HG03565 (cell line): ENCODE data around the gene C13orf42.

ENCODE experiments used
- ATAC-seq: cut with Tn5 transposase; IDR thresholded peaks from one replicate; pipeline ENCODE4 v1.9.1; 2021; ENCODE audit warnings: mild to moderate bottlenecking, moderate library complexity; ENCODE audit not compliant: unreplicated experiment

The C13orf42 gene

DNA sequence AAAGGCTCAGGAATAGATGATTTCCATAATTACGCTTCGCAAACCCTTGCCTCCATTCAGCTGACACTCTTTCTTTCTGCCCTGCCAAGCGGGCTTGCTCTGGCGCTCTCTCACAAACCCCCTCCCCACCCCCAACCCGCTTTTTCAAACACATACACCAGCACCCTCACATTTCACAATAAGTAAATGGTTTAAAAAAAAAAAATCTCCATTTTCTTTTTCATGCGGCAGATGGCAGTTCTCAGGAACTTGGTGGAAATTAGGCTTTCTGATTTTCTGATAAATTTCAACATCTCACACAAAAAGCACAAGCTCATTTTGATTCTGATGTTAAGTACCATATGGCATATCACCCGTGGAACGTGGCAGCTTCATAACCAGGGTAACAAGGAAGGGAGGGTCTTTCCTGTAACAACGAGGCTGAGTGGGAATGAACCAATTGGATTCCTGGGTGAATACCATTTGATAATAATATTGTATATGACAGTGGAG, 43.8 kb downstream of the C13orf42 start:
- no peak for ATAC-seq

DNA sequence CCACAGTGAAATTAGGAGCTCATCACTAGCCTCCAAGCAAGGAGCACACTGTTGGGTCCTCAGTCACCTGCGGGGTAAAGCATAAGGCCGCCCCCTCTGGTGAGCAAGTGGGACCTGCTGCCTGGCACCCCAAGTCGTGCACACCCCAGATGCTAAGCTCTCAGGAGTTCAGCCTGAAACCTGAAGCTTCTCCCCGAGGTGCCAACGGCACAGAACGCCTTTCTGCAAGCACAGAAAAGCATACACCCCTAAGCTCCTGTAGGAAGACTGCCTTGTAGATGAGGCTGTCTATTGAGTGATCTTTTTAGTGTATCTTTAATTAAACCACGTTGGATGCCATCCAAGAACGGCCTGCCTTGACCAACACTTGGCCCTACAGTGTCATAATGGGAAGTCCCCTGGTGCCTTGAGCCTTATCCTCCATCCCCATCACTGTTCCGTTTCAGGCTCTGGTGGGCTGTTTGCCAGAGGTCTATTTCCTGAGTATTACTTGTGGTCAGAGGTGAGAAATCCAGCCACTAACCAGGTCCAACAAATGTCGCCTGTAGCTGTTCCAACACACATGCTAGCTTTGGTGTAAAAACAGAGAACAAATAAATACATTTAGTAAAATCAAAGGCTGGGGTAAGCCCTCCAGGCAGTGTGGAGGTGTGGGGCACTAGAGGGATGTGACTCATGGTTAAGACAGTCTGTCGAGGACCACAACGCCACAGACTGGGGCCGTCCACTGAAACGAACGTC, 44.8 kb downstream of the C13orf42 start:
- ATAC-seq, result no peak

DNA sequence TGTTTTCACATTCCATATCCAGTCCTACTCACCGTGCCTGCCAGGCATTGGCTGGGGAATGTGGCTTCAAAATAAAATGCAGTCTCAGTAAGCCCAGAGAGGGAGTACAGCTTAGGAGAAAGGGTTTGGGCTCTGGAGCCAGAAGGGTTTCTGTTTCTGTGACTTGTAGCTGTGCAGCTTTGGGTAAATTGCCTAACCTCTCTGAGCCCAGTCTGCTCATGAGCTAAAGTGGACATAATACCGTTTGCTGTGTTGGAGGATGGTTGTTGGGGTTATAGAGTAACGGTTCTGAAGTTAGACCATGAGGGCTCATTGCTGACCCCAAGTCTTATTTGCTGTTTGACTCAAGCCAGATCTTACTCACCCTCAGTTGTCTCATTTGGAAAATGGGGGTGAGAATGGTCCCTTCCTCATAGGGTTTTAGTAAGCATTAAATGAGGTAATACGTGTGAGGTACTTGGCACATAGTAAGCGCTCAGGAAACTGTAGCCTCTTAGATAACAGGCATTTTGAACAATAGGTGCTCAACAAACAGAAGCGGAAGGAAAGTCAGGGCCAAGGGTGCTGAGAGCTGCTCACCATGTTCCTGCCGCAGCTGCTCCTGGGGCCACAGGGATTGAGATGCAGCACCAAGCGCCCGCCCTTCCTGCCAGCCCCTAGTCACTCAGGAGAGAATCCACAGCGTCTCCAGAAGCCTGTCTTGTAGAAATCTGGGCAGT, 45.5 kb downstream of the C13orf42 start:
- no peak for ATAC-seq

DNA sequence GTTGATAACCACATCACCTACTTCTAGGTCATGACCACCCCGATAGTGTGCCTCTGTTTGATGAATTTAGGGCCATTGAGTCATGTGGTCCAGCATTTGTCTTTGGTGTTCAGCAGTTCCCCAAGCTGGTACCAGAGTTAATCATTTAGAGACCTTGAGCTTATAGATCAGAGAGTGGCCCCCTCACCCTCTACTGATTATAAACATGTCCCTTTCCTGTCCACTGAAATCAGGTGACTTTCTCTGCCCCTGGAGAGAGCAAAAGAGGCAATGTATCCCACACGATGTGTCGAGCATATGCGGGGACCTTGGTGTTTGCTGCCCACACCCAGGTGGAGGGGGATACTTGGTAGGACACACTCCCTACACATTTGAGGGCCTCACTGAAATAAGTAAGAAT, 46.3 kb downstream of the C13orf42 start:
- ATAC-seq, result no peak

DNA sequence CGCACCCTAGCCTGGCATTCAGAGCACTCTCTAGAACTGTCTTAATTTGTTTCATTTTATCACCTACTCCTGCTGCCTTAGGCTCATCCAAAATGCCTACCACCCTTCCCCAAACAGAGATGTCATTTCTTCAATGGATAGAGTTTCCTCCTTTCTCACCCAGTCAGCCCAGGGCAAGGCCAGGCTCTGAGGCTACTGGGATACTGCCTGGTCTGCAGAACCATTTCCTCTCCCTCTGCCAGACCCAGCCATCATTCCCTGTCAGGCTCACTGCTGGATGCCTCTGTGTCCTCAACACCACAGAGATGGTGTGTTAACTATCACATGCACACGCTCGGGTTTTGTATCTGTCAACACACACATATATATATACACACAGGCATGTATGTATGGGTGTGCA, 47.2 kb downstream of the C13orf42 start:
- ATAC-seq, result no peak

DNA sequence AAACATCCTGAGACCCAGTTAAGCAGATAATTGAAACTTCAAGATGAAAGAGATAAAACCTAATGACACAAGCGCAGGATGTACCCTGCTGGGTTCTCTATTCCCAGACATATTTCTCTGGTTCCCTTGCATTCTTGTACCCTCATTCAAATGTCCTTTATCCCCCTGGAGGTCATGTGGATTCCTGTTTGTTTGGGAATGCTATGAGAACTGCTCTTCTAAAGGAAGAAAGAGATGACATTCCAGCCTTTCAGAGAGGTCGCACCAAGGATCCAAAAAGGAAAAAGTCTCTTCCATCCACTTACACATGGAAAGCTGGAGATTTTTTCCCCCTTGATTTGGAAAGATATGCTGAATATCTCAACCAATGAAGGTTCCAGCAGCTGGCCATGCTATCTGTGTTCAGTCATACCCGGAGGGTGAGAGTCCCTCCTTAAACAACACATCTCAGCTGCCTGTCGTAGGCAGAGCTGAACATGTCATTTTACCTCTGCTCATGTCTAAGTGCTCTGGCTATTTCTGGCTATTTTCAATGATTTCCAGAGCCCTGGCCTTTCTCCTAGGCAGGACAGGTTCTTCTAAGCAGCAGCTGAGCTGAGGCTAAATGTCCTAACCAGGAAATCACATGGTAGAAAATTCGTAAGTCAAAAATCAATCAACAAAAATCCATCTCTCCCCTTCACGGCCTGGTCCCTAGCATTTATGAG, 52.5 kb downstream of the C13orf42 start:
- ATAC-seq, result no peak

DNA sequence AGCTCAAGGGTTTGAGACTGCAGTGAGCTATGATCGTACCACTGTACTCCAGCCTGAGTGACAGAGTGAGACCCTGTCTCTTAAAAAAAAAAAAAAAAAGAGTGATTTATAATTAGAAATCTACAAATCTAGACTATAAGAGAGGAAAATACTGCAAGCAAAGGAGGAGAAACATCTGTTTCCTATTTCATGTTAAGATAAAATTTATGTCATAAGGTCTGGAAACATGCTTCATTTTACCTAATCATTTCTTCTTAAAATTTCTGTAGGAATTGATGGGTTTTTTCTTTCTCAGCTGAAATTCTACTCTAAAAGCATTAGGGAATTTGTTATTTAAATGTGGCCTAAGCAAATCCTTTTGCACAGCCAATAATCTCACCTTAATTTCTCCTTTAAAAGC, 53.2 kb downstream of the C13orf42 start:
- ATAC-seq, result no peak

DNA sequence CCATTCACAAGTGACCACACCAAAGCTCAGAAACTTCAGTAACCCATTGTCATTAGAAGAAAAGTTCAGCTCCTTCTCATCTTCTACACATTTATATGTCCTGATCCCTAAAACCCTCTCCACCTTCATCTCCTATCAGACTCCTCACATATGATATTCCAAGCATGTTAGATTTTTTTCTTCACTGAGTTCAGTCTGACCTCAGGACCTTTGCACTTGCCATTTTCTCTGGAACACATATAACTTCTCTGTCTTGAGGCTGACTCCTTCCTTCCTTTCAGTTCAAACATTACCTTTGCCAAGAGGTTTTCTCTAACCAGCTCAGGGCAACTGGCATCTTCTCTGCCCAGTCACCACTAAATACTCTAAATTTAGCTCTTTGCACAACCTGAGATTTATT, 54.1 kb downstream of the C13orf42 start:
- no peak for ATAC-seq

DNA sequence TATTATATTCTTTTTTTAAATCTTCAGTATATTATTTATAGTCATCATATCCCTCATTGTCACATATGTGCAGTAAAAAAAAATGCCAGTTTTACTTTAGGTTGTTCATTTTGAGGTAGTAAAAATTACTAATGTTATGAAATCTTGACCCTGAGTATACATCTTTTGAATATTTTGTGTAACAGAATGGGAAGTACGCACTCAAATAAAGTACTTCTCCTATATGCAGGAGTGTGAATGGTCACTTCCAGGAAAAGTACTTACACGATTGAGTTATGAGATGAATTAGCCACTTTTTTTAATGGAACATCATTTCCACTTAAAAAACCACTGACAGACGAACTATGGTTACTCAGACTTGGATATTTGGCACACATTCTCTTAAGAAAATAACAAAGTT, 58.5 kb downstream of the C13orf42 start:
- ATAC-seq, result no peak

DNA sequence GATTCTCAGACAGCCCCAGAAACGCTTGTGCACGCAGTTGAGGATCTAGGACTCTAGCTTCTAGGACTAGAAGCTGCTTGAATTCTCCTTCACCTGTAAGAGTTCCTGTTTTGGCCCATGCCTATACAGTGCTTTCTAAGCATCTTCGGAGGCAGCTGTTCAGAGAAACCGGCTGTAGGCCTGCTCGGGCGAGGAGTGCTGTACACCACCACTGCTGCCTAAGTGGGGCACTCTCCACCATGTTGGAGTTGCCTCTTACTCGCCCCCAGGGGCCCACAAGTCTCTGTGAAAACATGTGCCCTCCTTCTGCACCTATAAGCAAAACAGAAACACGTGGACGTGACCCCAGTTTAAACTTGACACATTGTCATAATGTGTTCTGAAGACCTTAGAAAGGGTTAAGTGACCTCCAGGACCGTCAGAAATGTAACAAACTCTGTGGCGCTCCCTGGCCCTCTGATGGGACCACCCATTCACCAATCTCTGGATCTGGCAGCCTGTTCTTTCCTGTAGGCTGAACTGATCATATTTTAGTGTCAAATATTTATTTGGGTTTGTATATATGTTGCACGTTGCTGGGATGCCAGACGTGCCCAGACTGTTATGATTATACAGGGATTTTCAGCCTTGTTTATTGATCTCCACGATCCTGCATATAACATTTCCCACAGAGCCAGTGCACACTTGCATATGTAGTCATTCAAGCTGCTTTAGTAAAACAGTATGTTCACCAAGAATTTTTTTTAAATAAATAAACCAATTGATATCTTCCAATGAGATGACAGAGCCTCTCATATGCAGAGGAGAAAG, 60.8 kb downstream of the C13orf42 start:
- ATAC-seq, result no peak

DNA sequence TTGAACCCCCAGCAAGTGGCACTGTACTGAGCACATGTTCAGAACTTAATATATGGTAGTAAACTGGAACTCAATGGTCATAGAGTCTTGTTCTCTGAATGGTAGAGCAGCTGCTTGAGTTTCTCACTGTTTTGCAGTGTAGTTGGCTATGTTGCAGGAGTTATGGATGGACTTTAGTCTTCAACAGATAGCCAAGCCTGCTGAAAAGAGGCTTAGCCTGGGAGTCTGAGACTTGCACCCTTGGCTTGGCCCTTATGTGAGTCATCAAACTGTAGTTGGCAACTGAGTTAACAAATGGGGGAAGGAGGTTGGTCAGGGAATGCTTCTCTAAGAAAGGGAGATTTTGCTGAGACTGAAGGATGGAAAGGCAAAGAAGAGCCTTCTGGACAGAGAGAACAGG, 62.5 kb downstream of the C13orf42 start:
- ATAC-seq, result no peak

DNA sequence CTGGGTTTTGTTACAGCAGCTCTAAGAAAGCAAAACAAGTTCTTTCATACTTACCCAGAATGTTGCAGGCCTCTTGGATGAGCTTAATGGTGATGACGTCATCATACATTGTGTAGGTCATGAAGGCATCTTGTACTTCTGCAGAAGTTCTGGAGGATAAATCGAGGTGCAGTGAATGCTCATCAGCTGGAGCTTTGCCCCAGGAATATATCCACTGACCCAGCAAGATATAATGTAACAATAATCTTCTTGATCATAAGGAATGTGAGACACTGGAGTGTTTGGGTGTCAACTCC, 63.0 kb downstream of the C13orf42 start:
- ATAC-seq, result no peak

DNA sequence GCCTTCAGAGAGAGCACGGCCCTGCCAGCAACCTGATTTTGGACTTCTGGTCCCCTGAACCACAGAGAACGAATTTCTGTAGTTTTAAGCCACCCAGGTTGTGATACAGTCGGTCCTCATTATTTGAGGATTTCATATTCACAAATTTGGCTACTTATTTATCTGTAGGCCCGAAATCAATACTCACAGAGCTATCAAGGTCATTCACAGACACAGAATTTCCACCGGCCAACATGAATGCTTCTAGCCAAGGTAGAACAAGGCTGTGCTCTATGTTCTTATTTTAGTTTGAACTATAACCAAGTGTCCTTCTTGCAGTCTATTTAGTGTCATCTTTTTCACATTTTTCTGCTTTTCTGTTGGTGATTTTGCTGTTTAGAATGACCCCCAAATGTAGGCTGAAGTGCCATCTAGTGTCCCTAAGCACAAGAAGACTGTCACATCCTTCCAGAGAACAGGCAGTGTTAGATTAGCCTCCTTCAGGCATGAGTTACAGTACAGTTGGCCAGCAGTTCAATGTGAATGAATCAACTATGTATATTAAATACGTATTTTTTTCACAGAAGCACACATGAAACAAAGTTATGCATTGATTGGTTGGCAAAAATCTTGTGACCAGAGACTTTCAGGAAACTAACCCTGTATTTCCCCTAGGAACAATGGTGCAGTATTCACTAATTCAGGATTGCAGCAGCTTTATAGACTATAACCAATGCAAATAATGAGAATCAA, 63.5 kb downstream of the C13orf42 start:
- no peak for ATAC-seq

DNA sequence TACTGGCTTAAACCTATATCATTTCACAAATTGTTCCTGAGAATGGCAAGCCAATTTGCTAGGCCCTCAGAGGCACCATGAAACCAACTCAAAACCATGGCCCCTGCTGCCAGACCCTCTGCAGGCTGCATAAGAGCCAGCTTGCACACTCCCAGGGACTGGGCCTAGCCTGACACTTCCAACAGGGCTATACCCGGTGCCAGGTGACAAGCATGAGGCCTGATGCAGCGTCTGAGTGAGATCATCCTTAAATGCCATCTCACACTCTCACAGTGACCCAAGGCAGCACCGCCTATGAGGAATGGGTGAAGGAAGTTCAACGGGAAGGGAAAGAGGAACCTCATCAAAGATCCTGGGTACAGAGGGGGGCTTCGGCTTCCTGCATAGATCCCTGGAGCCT, 65.6 kb downstream of the C13orf42 start:
- no peak for ATAC-seq

DNA sequence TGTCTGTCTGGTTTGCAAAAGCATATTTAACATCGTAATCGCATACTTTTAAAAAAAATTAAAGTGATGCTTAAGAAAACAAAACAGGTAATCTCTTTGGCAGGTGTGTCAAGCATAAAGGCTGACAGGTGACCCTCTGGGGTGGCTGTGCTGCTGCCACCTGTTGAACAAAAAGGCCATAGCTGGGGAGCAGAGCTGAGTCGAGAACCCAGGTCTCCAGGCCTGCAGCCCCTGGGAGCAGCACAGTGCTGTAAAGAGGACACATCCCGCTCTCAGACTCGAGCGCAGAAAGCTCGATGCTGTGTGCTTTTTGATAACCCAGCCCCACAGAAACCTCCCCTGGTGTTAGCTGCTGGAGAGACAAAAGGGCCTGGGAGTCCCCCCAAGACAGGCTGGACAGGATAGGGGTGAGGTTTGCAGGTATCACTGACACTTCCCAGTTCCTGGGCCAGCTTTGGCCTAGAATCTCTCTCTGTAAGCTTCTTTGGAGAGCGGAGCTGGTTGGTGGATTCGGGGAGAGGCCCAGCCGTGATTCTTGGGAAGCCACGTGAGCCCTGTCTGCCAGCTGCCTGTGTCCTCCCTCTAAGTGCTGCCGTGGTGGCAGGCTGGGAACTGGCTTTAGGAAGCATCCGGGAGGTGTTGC, 66.9 kb downstream of the C13orf42 start:
- ATAC-seq, result no peak

DNA sequence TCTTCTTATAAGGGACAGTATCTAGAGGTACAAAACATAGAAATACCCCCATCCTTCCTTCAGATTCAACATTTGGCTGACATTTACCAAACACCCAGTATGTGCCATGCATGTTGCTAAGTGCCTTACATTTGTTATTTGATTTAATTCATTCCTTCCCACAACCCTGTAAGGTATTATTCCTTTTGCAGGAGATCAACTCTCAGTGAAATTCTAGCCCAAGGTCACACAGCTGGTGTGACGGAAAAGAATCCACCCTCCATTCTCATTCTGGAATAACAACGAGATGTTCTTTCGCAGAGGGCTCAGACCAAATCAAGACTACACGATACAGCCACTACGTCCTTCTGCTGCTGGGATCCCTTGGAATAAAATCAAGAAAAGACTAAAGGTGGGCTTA, 67.8 kb downstream of the C13orf42 start:
- ATAC-seq, result no peak

DNA sequence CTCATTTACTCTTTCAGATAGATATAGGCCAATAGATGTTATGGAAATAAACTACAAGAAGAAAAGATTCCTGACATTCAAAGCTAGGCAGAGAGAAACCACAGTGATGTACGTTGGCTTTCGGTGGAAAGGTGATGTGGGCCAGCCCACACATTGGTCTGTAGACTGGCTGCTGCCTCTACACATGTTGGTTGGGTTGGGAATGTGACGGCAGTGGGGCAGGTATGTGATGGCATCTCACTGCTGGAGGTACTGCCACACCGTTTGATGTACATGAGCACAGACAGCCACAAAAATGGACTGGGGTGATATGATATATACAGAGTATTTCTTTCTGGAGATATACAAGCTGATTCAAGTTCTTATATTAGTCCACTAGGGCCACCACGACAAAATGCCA, 69.4 kb downstream of the C13orf42 start:
- ATAC-seq, result no peak

DNA sequence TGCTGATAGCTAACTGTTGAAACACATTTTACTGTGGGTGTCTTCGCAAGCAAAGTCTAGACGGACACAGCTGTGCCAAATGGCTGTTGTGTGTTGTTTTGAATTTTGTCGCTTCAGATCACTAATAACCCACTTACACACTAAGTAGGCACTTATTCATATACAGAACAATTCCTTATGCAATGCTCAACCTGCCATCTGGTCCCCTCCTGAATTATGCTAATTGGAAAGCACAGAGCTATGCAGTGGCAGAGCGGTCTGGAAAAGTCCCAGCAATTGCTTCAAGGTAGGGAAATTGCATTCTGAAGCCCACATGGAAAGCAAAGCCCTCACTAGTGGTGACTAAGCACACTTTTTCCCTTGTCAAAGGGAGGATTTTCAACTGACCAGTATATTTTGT, 69.9 kb downstream of the C13orf42 start:
- ATAC-seq, result no peak

DNA sequence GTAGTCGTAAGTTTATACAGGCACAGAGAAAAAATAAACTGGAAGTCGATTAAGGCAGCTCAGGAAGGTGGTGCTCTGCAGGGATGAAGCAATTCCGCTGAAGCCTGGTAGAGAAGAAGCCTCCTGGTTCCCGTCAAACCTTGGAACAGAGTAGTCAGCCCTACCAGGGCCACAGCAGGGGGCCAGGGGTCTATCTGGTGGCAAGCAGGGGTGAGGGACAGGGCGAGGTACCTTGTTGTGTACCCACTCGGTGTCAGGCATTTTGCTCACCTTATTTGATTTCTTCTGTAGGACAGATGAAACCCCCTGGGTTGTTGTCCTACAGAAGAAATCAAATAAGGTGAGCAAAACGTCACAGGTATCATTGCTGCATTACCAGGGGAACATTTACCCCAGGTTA, 70.6 kb downstream of the C13orf42 start:
- ATAC-seq, result no peak

DNA sequence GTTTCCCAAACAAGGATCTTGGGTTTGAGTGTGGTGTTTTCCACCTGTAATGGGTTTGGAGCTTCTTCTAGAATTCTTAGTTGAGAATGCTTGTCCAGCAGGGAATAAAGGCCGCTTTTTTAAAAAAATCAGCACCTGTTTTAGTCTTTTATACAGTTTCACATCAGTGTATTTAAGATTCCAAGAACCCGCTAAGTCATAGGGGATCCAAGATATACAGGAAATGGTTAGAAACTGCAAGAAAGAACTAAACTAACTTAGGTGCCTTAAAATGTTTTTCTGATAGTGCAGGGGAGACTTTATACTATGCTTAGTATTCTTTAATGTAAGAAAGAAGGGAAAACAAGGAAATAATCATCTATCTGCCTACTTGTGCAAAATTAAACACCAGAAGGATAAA, 74.7 kb downstream of the C13orf42 start:
- ATAC-seq, result no peak
